ENCODE results near the gene TMLHE.
"Not testable (repeated sequence)": the region's sequence is repeated elsewhere in the genome, so short reads cannot be mapped to it uniquely, and the experiment has no call there.

The TMLHE gene, protein sequence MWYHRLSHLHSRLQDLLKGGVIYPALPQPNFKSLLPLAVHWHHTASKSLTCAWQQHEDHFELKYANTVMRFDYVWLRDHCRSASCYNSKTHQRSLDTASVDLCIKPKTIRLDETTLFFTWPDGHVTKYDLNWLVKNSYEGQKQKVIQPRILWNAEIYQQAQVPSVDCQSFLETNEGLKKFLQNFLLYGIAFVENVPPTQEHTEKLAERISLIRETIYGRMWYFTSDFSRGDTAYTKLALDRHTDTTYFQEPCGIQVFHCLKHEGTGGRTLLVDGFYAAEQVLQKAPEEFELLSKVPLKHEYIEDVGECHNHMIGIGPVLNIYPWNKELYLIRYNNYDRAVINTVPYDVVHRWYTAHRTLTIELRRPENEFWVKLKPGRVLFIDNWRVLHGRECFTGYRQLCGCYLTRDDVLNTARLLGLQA

GRCh38 chrX:155612312-155613224 is at the start of gene TMLHE, which contains the start of gene SPRY3:
TSS of gene TMLHE (minus strand) at chrX:155612952. CDS start at chrX:155545276, 67,676 bp downstream.
TSS of gene SPRY3 (plus strand) at chrX:155612586.
- DNase-seq, result peak; percentile 11

- DNase-seq, result no peak
Measured at GRCh38 chrX:155662282-155662681, 49.5 kb upstream of the TMLHE start.

GRCh38 chrX:155645180-155645579 is 32.4 kb upstream of the TMLHE start:
- no peak for DNase-seq

DNA sequence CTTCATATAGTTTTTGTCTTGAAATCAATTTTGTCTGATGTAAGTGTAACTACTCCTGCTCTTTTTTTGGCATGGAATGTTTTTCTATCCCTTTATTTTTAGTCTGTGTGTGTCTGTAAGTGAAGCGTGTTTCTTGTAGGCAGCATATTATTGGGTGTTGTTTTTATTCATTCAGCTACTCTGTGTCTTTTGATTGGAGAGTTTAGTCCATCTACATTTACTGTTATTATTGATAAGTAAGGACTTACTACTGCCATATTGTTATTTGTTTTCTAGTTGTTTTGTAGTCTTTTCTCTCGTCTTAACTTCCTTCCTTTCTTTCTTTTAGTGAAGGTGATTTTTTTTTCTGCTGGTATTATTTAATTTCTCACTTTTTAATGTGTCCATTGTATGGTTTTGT is 30.5 kb upstream of the TMLHE start:
- no peak for DNase-seq

DNA sequence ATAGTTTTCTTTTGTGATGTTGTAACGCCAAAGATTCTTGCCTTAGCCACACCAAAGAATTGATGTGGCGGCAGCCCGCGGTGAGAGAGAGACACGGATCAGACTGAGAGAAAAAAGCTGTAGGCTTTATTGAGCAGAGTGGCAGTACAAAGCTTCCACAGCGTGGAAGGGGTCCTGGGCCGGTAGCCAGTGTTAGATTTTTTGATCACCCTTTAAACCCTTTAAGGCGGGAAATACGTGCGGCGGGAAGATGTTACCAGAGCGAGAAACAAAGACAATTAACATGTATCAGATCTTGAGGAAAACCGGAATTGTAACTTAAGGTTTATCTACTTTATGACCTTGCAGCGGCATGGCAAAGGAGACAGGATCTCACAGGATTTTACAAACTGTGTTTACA is 28.6 kb upstream of the TMLHE start:
- not testable (repeated sequence) for DNase-seq

GRCh38 chrX:155637714-155638113 is 25.0 kb upstream of the TMLHE start:
- DNase-seq, result no peak

DNA sequence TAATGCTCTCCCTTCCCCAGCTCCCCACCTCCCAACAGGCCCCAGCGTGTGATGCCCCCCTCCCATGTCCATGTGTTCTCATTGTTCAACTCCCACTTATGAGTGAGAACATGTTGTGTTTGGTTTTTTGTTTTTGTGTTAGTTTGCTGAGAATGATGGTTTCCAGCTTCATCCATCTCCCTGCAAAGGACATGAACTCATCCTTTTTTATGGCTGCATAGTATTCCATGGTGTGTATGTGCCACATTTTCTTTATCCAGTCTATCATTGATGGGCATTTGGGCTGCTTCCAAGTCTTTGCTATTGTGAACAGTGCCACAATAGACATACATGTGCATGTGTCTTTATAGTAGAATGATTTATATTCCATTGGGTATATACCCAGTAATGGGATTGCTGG is 22.3 kb upstream of the TMLHE start:
- DNase-seq, result not testable (repeated sequence)

DNA sequence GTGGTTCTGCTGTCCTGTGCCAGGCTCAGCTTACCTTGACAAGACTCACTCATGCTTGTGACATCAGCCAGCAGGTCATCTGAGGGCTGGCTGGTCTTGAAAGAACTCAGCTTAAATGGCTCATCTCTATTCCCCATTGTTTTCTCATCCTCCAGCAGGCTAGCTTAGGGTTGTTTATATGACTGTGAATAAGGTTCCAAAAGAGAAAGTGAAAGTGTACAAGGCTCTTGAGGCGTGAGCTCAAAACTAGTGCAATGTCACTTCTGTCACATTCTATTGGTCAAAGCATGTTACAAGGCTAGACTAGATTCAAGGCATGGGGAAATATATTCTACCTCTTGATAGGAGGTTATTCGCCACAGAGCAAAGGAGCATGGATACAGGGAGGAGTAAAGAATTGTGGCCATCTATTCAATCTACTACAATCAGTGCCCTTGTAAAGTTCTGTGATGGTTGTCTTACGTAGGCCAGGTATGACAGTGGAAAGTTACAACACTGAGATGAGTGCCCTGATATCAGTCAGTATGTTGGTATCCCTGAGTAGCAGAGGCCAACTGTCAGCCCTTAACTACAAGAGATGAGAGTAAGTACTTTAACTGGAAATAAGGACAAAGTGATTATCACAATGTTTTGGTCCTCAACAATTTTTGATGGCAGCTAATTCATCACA is 19.8 kb upstream of the TMLHE start:
- no peak for DNase-seq

GRCh38 chrX:155620110-155620509 is 7.4 kb upstream of the TMLHE start:
- not testable (repeated sequence) for DNase-seq

GRCh38 chrX:155615938-155616337 is 3.2 kb upstream of the TMLHE start:
- DNase-seq, result no peak

- no peak for DNase-seq
Measured at GRCh38 chrX:155613927-155614559, 1.3 kb upstream of the TMLHE start.

DNA sequence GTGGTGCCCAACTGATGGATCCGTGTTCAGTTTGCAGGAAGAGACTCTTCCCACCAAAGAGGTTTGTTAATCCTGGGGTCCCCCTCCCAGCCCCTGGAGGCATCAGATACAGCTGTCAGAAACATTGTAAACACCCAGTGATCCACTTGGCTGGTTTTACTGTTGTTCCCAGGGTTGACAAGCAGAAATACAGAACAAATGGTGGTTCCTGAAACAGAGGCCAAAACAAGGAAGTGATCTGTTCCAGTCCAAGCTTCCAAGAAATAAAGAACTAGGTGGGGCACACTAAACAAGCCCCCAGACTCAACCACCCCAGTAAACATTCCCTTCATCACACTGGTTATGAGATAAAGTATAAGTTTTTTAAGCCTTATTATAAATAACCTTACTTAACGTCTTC is 1.4 kb downstream of the TMLHE start:
- DNase-seq, result no peak

DNA sequence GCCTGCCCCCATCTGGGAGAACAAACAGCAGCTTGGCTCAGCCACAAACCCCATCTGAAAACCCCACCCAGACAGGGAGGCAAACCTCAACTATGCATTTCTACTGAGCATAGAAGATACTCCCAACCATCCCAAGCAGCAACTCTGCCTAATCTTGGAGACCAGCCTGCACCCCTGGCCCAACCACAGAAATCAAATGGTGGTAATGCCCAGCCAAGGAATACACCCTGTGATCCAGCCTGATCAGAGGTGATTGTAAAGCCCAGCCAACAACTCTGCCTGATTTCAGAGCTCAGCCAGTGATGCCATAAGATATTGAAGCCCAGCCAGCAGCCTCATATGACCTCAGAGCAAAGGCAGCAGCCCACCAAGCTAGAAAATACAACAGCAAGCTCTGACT is 19.8 kb downstream of the TMLHE start:
- DNase-seq, result no peak

- DNase-seq, result no peak
Measured at GRCh38 chrX:155592331-155592730, 20.4 kb downstream of the TMLHE start.

- no peak for DNase-seq
Measured at GRCh38 chrX:155577682-155578081, 35.1 kb downstream of the TMLHE start.

GRCh38 chrX:155563099-155563498 is 49.7 kb downstream of the TMLHE start:
- no peak for DNase-seq

DNA sequence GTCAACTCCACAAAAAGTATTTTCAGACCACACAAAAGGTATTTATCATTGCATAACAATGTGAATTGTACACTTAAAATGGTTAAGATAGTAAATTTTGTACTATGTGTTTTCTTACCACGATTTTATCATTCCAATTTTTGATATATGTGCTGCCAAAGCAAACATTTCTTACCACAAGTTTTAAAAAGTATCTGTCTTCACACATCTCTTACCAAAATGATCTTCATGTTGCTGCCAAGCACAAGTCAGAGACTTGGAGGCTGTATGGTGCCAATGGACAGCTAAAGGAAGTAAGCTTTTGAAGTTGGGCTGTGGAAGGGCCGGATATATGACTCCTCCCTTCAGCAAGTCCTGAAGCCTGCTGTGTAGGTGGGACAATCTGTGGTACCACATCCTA is 67.9 kb downstream of the TMLHE start:
- DNase-seq, result no peak

GRCh38 chrX:155535866-155536265 is 76.9 kb downstream of the TMLHE start:
- DNase-seq, result no peak

- no peak for DNase-seq
Measured at GRCh38 chrX:155534800-155535199, 78.0 kb downstream of the TMLHE start.

GRCh38 chrX:155527023-155527422 is 85.7 kb downstream of the TMLHE start:
- not testable (repeated sequence) for DNase-seq

GRCh38 chrX:155514225-155514624 is 98.5 kb downstream of the TMLHE start:
- no peak for DNase-seq

DNA sequence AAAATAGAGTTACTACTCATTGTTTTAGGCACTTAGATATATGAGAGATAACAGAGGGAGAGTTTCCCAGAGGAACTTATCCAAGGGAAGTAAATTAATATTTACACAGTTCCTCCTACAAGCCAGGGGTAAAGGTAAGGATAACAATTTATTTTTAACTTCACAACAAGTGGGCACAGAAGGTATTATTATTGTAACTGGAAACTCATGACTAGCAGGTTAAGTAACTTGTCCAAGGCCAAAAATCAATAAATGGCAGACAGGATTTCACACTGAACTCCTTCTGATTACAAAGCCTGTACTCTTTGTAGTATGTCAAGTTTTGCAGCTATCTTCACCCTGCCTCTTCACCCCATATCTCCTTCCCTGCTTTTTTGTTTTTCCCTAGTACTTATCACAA is 107.5 kb downstream of the TMLHE start:
- no peak for DNase-seq

- not testable (repeated sequence) for DNase-seq
Measured at GRCh38 chrX:155495134-155495533, 117.6 kb downstream of the TMLHE start.

Data from NCI-H1417 treated with DMSO at 0.1 percent for 48 hours (cell line).